HepG2 (cell line): ENCODE results near the gene LRRC74A.

Experiments used
- CREM ChIP-seq, 2 experiments: sonication (generic) in 1 of 2; formaldehyde crosslinking in 1 of 2; IDR thresholded peaks; 2 replicates each; pipeline versions ENCODE4 v1.4.0 to v1.6.1; 2016 to 2020; ENCODE audit warnings: antibody characterized with exemption in 1 of 2, mild to moderate bottlenecking in 1 of 2, missing genetic modification reagents in 1 of 2
- TP53 ChIP-seq: sonication (generic); formaldehyde crosslinking; conservative IDR thresholded peaks from 2 replicates; pipeline ENCODE4 v1.4.0; 2020; ENCODE audit warnings: missing genetic modification reagents
- ZMYM4 ChIP-seq: sonication (generic); formaldehyde crosslinking; IDR thresholded peaks from 2 replicates; pipeline ENCODE4 v1.8.1; 2023; ENCODE audit warnings: mild to moderate bottlenecking, missing genetic modification reagents

GRCh38 chr14:76856769-76857168 lies 30.6 kb downstream of the LRRC74A start:
- no peak for TF ChIP-seq ZMYM4 (CRISPR knock-in tag)
- no peak for TF ChIP-seq TP53 (CRISPR knock-in tag)
- TF ChIP-seq CREM (IDR thresholded peaks at IDR 0.05) = no peak
- TF ChIP-seq CREM (CRISPR knock-in tag; IDR thresholded peaks at IDR 0.05) = no peak
